ENCODE results near the gene ULK1.

DNA sequence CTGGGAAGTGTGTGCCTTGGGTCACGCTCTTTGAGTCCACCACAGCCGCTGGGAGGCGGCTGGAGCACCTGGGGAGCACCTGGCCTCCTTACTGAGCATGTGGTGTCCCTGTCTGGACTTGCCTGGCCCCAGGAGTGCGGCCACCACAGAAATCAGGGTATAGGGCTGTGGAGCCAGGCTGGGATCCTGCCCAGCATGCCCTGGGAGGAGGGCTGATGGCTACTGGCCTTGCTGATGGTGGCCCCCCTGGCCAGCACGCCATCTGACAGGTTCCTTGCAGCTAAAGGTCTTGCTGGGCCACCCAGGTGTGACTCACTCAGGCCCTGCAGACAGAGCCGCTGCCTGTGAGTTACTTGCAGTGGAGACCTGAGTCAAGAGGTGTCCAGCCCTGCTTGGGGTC is 6.0 kb downstream of the ULK1 start:
- TF ChIP-seq CTCF (IDR thresholded peaks at IDR 0.05) (no peak), ZFX (IDR thresholded peaks at IDR 0.05; ENCODE audit: borderline replicate concordance) (no peak)
